ENCODE measurements around the gene MICA.
A peak's percentile ranks its signal among the peaks of the same experiment; 100 is the strongest.
"Not testable (repeated sequence)": the region's sequence is repeated elsewhere in the genome, so short reads cannot be mapped to it uniquely, and the experiment has no call there.

The MICA gene

DNA sequence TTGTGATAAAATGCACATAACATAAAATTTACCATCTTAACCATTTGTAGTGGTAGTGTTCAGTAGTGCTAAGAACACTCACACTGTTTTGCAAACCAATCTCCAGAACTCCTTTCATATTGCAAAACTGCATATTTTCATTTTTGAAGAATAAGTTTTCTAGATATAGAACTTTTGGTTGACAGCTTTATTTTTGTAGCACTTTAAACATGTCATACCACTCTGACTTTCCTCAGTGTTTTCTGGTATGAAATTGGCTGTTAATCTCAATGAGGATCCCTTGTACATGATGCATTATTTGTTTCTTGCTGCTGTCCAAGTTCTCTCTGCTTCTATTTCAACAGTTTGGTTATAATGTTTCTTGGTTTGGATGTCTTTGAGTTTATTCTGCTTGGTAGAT is 49.5 kb downstream of the MICA start:
- H3K4me3 ChIP-seq (ENCODE audit: control insufficient read depth in 1 of 7, extremely low read depth in 1 of 7, insufficient read depth in 4 of 7, low read depth in 2 of 7, low read length in 6 of 7), result no peak overlapping the region
- H3K36me3 ChIP-seq (ENCODE audit: control insufficient read depth in 4 of 4, insufficient read depth in 4 of 4, low read length in 3 of 4), result no peaks in the 10 kb centered on the region
- POLR2A ChIA-PET, result no interaction called here
- peaks cover 3 to 12% (median 7%) of the 10 kb centered on the region in 5 experiments for H3K9me3 ChIP-seq (ENCODE audit: control extremely low read depth in 1 of 5, control insufficient read depth in 4 of 5, insufficient read depth in 2 of 5, low read depth in 1 of 5, low read length in 4 of 5)
- CTCF ChIA-PET, result interaction anchor here (0.7 kb wide), 1 partner anchor 9 kb away, joined by 3 read pairs; no protein-coding TSS in a partner anchor
- H3K27me3 ChIP-seq (replicated peaks in 2 of 5; ENCODE audit: control insufficient read depth in 4 of 5, insufficient read depth in 5 of 5, low read length in 4 of 5), result peaks cover 0 to 7% (median 0%) of the 10 kb centered on the region in 5 experiments
- H3K27ac ChIP-seq (ENCODE audit: insufficient read depth in 1 of 2, low read depth in 1 of 2, low read length in 2 of 2, poor library complexity in 1 of 2, severe bottlenecking in 2 of 2), result no peak overlapping the region
- H3K4me1 ChIP-seq (ENCODE audit: control extremely low read depth in 1 of 4, control insufficient read depth in 4 of 4, insufficient read depth in 4 of 4, low read length in 3 of 4), result no peaks in the 10 kb centered on the region
- DNase-seq, result no peak

DNA sequence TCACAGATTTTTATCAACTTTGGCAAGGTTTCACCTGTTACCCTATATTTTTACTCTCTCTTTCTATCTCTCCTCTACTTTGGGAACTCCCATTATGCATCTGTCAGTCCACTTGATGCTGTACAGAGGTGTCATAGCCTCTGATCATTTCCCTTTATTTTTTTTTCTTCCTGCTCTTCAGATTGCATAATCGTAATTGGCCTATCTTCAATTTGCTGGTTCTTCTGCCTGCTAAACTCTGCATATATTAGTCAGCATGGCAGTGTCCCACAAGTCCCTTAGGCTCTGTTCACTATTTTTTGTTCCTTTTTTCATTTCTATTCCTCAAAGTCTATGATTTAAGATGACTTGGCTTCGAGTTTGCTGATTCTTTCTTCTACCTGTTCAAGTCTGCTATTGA is 49.9 kb downstream of the MICA start:
- WGBS (ENCODE audit: insufficient coverage), result 100% methylated on average over 1 of the region's 2 CpGs
- no peaks in the 10 kb centered on the region for H3K4me1 ChIP-seq (ENCODE audit: control extremely low read depth in 1 of 4, control insufficient read depth in 4 of 4, insufficient read depth in 4 of 4, low read length in 3 of 4)
- no peak for DNase-seq
- H3K4me3 ChIP-seq (ENCODE audit: control insufficient read depth in 1 of 7, extremely low read depth in 1 of 7, insufficient read depth in 4 of 7, low read depth in 2 of 7, low read length in 6 of 7), result no peak overlapping the region
- POLR2A ChIA-PET, result no interaction called here
- no peaks in the 10 kb centered on the region for H3K36me3 ChIP-seq (ENCODE audit: control insufficient read depth in 4 of 4, insufficient read depth in 4 of 4, low read length in 3 of 4)
- H3K27ac ChIP-seq (ENCODE audit: insufficient read depth in 1 of 2, low read depth in 1 of 2, low read length in 2 of 2, poor library complexity in 1 of 2, severe bottlenecking in 2 of 2), result no peak overlapping the region
- H3K27me3 ChIP-seq (replicated peaks in 2 of 5; ENCODE audit: control insufficient read depth in 4 of 5, insufficient read depth in 5 of 5, low read length in 4 of 5), result peaks cover 0 to 7% (median 0%) of the 10 kb centered on the region in 5 experiments
- CTCF ChIA-PET, result no interaction called here
- peaks cover 3 to 12% (median 7%) of the 10 kb centered on the region in 5 experiments for H3K9me3 ChIP-seq (ENCODE audit: control extremely low read depth in 1 of 5, control insufficient read depth in 4 of 5, insufficient read depth in 2 of 5, low read depth in 1 of 5, low read length in 4 of 5)

DNA sequence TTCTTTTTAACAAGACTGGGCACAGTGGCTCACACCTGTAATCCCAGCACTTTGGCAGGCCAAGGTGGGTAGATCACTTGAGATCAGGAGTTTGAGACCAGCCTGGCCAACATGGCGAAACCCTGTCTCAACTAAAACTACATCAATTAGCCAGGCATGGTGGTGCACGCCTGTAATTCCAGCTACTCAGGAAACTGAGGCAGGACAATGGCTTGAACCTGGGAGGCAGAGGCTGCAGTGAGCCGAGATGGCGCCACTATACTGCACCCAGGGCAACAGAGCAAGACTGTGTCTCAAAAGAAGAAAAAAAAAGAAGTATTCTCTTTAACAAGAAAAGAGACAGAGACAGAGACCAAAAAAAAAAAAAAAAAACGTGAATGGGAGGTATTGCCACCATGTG is 56.5 kb downstream of the MICA start:
- H3K27ac ChIP-seq (ENCODE audit: insufficient read depth in 1 of 2, low read depth in 1 of 2, low read length in 2 of 2, poor library complexity in 1 of 2, severe bottlenecking in 2 of 2); POLR2A ChIA-PET; H3K9me3 ChIP-seq (ENCODE audit: control extremely low read depth in 1 of 5, control insufficient read depth in 4 of 5, insufficient read depth in 2 of 5, low read depth in 1 of 5, low read length in 4 of 5); H3K27me3 ChIP-seq (replicated peaks in 2 of 5; ENCODE audit: control insufficient read depth in 4 of 5, insufficient read depth in 5 of 5, low read length in 4 of 5); H3K4me3 ChIP-seq (ENCODE audit: control insufficient read depth in 1 of 7, extremely low read depth in 1 of 7, insufficient read depth in 4 of 7, low read depth in 2 of 7, low read length in 6 of 7); CTCF ChIA-PET; DNase-seq; H3K36me3 ChIP-seq (ENCODE audit: control insufficient read depth in 4 of 4, insufficient read depth in 4 of 4, low read length in 3 of 4): not testable (repeated sequence)
- 100% methylated on average over 2 of the region's 5 CpGs for WGBS (ENCODE audit: insufficient coverage)
- peaks cover 0 to 23% (median 11%) of the 10 kb centered on the region in 4 experiments for H3K4me1 ChIP-seq (ENCODE audit: control extremely low read depth in 1 of 4, control insufficient read depth in 4 of 4, insufficient read depth in 4 of 4, low read length in 3 of 4)

DNA sequence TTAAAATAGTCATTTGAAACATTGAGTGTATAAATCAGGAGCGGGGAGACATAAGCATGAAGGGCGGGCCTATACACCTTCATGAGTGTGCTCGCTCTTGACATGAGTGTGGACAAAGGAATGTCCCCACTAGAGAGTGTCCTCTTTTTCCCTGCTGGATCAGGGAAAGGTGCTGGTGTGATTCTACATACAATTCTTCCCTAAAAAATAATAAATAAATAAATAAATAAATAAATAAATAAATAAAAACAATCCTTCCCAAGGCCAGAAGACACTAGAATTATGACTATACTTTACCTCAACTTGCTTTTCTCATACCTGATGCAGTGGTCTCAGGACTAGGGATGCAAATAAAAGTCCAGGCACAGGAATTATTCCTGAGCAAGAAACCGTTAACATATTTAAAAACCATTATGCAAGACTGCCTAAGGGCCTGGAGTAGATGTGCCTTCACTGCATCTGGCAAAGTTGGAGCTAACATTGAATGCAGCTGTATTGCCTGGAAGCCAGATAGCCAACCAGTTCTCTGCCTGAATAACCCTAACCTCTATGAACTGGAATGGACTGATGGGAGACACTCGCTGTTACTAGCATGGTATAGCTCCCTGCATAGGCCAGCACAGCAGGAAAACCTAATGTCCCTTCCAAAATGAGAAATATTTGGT is 57.1 kb downstream of the MICA start:
- no peaks in the 10 kb centered on the region for H3K27me3 ChIP-seq (replicated peaks in 2 of 5; ENCODE audit: control insufficient read depth in 4 of 5, insufficient read depth in 5 of 5, low read length in 4 of 5)
- H3K9me3 ChIP-seq (ENCODE audit: control extremely low read depth in 1 of 5, control insufficient read depth in 4 of 5, insufficient read depth in 2 of 5, low read depth in 1 of 5, low read length in 4 of 5), result no peaks in the 10 kb centered on the region
- CTCF ChIA-PET, result interaction anchor here (1.0 kb wide), 1 partner anchor 63 kb away, joined by 3 read pairs; no protein-coding TSS in a partner anchor
- H3K36me3 ChIP-seq (ENCODE audit: control insufficient read depth in 4 of 4, insufficient read depth in 4 of 4, low read length in 3 of 4), result peaks cover 0 to 6% (median 0%) of the 10 kb centered on the region in 4 experiments
- no peak overlapping the region for H3K4me3 ChIP-seq (ENCODE audit: control insufficient read depth in 1 of 7, extremely low read depth in 1 of 7, insufficient read depth in 4 of 7, low read depth in 2 of 7, low read length in 6 of 7)
- POLR2A ChIA-PET, result no interaction called here
- DNase-seq, result no peak
- H3K27ac ChIP-seq (ENCODE audit: insufficient read depth in 1 of 2, low read depth in 1 of 2, low read length in 2 of 2, poor library complexity in 1 of 2, severe bottlenecking in 2 of 2), result no peak overlapping the region
- WGBS (ENCODE audit: insufficient coverage), result 92% methylated on average over 2 of the region's 5 CpGs
- H3K4me1 ChIP-seq (ENCODE audit: control extremely low read depth in 1 of 4, control insufficient read depth in 4 of 4, insufficient read depth in 4 of 4, low read length in 3 of 4), result peaks cover 0 to 29% (median 13%) of the 10 kb centered on the region in 4 experiments

DNA sequence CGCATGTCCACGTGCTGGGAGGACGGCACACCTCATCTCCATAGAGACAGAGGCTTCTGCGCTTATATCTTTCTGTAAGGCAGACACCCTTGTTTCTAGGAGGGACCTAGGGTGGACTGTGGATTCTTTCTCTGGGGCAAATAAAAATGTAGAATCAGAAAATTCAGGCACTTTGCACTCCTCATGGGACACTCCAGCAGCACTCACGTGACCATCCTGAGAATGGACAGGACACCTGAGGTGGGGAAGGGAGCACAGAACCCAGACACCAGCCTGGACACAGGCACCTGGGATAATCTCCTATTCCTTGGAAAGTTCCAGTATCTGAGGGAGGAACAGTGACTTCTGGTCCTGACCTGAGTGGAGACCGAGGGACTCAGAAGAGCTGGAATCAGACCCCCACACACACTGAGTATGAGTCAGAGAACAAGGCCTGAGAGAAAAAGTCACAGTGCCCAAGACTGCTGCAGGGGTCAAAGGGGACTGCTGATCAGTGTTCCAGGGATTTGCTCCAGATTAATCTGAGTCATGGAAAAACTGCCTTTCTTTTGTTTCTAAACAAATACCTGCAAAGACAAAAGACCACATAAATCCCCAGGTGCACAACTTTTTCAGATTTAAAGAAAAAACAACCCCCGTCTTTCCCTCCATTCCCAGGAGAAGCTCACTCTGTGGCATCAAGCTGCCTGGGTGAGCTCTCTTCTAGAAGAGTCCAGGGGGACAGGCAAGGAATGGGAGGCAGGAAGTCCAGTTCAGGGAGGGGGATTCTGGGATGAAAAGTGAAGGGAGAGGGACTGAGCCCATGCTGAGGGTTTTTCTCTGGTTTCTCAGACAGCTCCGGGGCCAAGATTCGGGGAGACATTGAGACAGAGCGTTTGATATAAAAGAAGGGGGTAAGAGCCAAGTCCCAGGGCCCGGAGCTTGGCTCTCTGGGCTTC is 58.9 kb downstream of the MICA start:
- WGBS (ENCODE audit: insufficient coverage), result 69% methylated on average over 8 of the region's 11 CpGs
- no peaks in the 10 kb centered on the region for H3K9me3 ChIP-seq (ENCODE audit: control extremely low read depth in 1 of 5, control insufficient read depth in 4 of 5, insufficient read depth in 2 of 5, low read depth in 1 of 5, low read length in 4 of 5)
- ChIA-PET CTCF (interaction anchor here (0.9 kb wide), 1 partner anchor 16 kb away, joined by 3 read pairs; no protein-coding TSS in a partner anchor), POLR2A (interaction anchor here (0.6 kb wide), 1 partner anchor 250 kb away, joined by 3 read pairs; no protein-coding TSS in a partner anchor)
- peaks cover 0 to 29% (median 13%) of the 10 kb centered on the region in 4 experiments for H3K4me1 ChIP-seq (ENCODE audit: control extremely low read depth in 1 of 4, control insufficient read depth in 4 of 4, insufficient read depth in 4 of 4, low read length in 3 of 4)
- H3K36me3 ChIP-seq (ENCODE audit: control insufficient read depth in 4 of 4, insufficient read depth in 4 of 4, low read length in 3 of 4), result peaks cover 0 to 9% (median 4%) of the 10 kb centered on the region in 4 experiments
- DNase-seq, result no peak
- H3K27me3 ChIP-seq (replicated peaks in 2 of 5; ENCODE audit: control insufficient read depth in 4 of 5, insufficient read depth in 5 of 5, low read length in 4 of 5), result no peaks in the 10 kb centered on the region
- H3K4me3 ChIP-seq (ENCODE audit: control insufficient read depth in 1 of 7, extremely low read depth in 1 of 7, insufficient read depth in 4 of 7, low read depth in 2 of 7, low read length in 6 of 7), result peak overlapping the region; percentile 56 to 94 (median 69)
- H3K27ac ChIP-seq (ENCODE audit: insufficient read depth in 1 of 2, low read depth in 1 of 2, low read length in 2 of 2, poor library complexity in 1 of 2, severe bottlenecking in 2 of 2), result peak overlapping the region; percentile 59 to 87

DNA sequence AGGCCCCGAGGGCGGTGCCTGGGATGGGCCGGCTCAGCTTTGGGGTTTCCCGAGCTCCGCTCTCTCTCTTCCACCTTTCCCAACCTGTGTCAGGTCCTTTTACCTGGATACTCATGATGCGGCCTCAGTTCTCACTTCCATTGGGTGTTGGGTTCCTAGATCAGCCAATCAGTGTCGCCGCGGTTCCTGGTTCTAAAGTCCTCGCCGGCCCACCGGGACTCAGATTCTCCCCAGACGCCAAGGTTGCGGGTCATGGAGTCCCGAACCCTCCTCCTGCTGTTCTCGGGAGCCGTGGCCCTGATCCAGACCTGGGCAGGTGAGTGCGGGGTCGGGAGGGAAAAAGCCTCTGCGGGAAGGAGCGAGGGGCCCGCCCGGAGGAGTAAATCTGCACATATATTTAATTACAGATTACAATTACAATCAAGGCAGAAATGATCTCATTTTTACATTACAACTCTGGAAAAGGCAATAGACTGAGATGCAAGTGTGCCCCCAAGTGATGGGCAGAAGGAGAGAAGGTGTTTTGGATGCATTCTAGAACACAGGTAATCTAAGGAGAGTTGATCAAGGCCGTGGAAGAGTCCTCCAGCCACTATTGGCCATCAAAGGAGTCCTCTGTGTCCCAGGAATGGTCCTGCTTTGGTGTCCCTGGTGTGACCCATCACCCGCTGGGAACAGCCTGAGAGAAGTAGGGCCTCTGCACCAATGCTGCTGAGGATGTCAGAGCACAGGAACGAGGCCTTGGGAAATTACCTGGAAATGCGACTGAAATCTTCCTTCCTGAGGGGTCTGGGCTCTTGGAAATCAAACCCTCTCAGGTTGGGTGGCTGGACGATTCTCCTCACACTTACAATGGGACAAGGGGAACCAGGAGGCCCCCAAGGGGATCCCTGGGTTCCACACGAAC is 59.8 kb downstream of the MICA start:
- CTCF ChIA-PET, result interaction anchor here (0.9 kb wide), 1 partner anchor 15 kb away, joined by 3 read pairs; no protein-coding TSS in a partner anchor
- peak; percentile 82 to 92 (median 87) for DNase-seq
- H3K27me3 ChIP-seq (replicated peaks in 2 of 5; ENCODE audit: control insufficient read depth in 4 of 5, insufficient read depth in 5 of 5, low read length in 4 of 5), result no peaks in the 10 kb centered on the region
- peaks cover 0 to 13% (median 6%) of the 10 kb centered on the region in 4 experiments for H3K36me3 ChIP-seq (ENCODE audit: control insufficient read depth in 4 of 4, insufficient read depth in 4 of 4, low read length in 3 of 4)
- peak overlapping the region; percentile 59 to 87 for H3K27ac ChIP-seq (ENCODE audit: insufficient read depth in 1 of 2, low read depth in 1 of 2, low read length in 2 of 2, poor library complexity in 1 of 2, severe bottlenecking in 2 of 2)
- peak overlapping the region; percentile 56 to 94 (median 69) for H3K4me3 ChIP-seq (ENCODE audit: control insufficient read depth in 1 of 7, extremely low read depth in 1 of 7, insufficient read depth in 4 of 7, low read depth in 2 of 7, low read length in 6 of 7)
- WGBS (ENCODE audit: insufficient coverage), result 8% methylated on average over 18 of the region's 29 CpGs
- no peaks in the 10 kb centered on the region for H3K9me3 ChIP-seq (ENCODE audit: control extremely low read depth in 1 of 5, control insufficient read depth in 4 of 5, insufficient read depth in 2 of 5, low read depth in 1 of 5, low read length in 4 of 5)
- H3K4me1 ChIP-seq (ENCODE audit: control extremely low read depth in 1 of 4, control insufficient read depth in 4 of 4, insufficient read depth in 4 of 4, low read length in 3 of 4), result peaks cover 0 to 29% (median 13%) of the 10 kb centered on the region in 4 experiments
- POLR2A ChIA-PET, result interaction anchor here (0.6 kb wide), 1 partner anchor 251 kb away, joined by 3 read pairs; no protein-coding TSS in a partner anchor

All from common myeloid progenitor, CD34-positive (primary cell).